Esophagus muscularis mucosa (tissue), 4 donors: Measurements from ENCODE around the gene ASAP2. TPM values are rescaled to one million over a fixed set of nuclear protein-coding genes. Genes with fewer than 3 reads are reported as not detected.

ENCODE experiments used
- DNase-seq: peaks from one replicate; pipeline ENCODE4 v3.0.0-alpha.2; 2017; ENCODE audit errors: extremely low spot score
- H3K27ac ChIP-seq, 4 donors: fragments of 200-600 bp; sonication (generic); replicated peaks in 1 of 4; 1 replicate in 3 of 4; 2 replicates in 1 of 4; pipeline ENCODE4 v1.5.1; 2016 to 2019; ENCODE audit warnings: mild to moderate bottlenecking in 1 of 4
- H3K27me3 ChIP-seq, 4 donors: fragments of 200-600 bp; sonication (generic); one replicate each; pipeline versions ENCODE4 v1.5.1 to v1.6.0; 2016 to 2019
- H3K36me3 ChIP-seq, 4 donors: fragments of 200-600 bp; sonication (generic); one replicate each; pipeline ENCODE4 v1.5.1; 2016 to 2019
- H3K4me1 ChIP-seq, 4 donors: fragments of 200-600 bp; sonication (generic); one replicate each; pipeline ENCODE4 v1.5.1; 2016 to 2019
- H3K4me3 ChIP-seq, 4 donors: fragments of 200-600 bp; sonication (generic); 1 replicate in 2 of 4; 2 replicates in 2 of 4; pipeline ENCODE4 v1.5.1; 2016 to 2019; ENCODE audit warnings: mild to moderate bottlenecking in 4 of 4, moderate library complexity in 1 of 4
- H3K9me3 ChIP-seq, 4 donors: fragments of 200-600 bp; sonication (generic); 1 replicate in 3 of 4; 2 replicates in 1 of 4; pipeline ENCODE4 v1.5.1; 2016 to 2019
- CTCF ChIP-seq, 3 experiments: fragments of 200-600 bp in 2 of 3; fragments of 450-650 bp in 1 of 3; sonication (generic) in 2 of 3; IDR thresholded peaks; one replicate each; pipeline ENCODE4 v1.5.1; 2017 to 2019; ENCODE audit warnings: antibody characterized with exemption in 3 of 3, mild to moderate bottlenecking in 2 of 3, moderate library complexity in 1 of 3
- EP300 ChIP-seq: sonication (generic); formaldehyde crosslinking; IDR thresholded peaks from one replicate; pipeline ENCODE4 v1.6.1; 2017; ENCODE audit warnings: antibody characterized with exemption
- POLR2A ChIP-seq: fragments of 450-650 bp; IDR thresholded peaks from one replicate; pipeline ENCODE4 v1.6.1; 2017; ENCODE audit warnings: antibody characterized with exemption, moderate library complexity, mild to moderate bottlenecking, low read depth
- POLR2AphosphoS5 ChIP-seq, 2 donors: sonication (generic); formaldehyde crosslinking; IDR thresholded peaks; one replicate each; pipeline ENCODE4 v1.6.1; 2017; ENCODE audit warnings: antibody characterized with exemption in 2 of 2
- WGBS: methylation state at CpG from one replicate; pipeline ENCODE4 v1.1.5; 2018; 5-methylcytosine and 5-hydroxymethylcytosine counted together
- intact Hi-C: fragments of 100-400 bp; cut with DNase I; formaldehyde crosslinking; loops from one replicate; pipeline ENCODE4 v1.15.1; 2023
- total RNA-seq, 4 donors: library from RNA; depleted of rRNA; stranded (reverse); fragments of >200 nt; gene quantifications; one replicate each; pipeline versions ENCODE4 v1.1.0 to v1.2.1, GENCODE V29; 2016

The ASAP2 gene
- total RNA-seq, 4 donors from 2014 or later = 18.7 to 24.0 (median 21.3) TPM

DNA sequence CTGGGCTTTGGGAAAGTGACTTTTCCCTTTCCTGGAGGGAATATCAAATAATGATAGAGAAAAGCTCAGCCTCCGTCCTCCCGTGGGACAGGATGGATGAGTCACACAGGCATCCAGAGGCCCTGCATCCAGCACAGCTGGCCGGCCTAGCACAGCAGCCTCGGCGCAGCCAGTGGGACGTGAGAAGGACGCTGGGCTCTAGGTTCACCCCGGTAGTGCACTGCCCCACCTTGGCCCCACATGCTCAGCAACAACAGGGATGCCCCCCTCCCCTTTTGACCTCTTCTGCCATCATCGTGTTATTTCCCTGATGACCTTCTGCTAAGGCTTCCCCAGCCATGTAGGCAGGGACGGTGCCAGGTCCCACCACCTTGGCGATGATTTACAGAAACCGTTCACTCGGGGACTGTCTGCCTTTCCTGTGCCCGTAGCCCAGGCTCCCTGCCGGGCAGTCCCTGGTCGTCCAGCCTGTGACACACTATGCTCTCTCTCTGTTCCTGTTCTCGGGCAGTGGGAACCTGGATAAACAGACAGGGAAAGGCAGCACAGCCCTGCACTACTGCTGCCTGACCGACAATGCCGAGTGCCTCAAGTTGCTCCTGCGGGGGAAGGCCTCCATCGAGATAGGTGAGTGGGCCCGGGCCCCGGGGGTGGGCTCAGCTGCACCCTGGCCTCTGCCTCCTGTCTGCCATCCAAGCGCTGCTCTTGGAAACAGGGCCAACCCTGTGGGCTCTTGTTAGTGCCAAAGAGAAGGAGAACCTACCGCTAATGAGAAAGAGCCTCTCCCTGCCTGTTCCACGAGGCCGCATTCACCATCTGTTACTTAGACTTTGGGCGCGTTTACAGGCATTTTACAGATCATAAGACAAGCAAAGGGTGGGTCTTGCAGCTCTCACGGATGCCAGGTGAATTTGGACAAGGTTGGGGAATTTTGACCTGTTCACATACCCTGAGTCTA, 172.1 kb downstream of the ASAP2 start:
- Histone ChIP-seq H3K36me3 (peaks cover 10 to 80% (median 53%) of the 10 kb centered on the region in 4 donors), H3K9me3 (no peaks in the 10 kb centered on the region), H3K27ac (peak overlapping the region; percentile 61 to 71 (median 62)), H3K4me1 (peaks cover 6 to 45% (median 19%) of the 10 kb centered on the region in 4 donors), H3K27me3 (no peaks in the 10 kb centered on the region), H3K4me3 (no peak overlapping the region)
- intact Hi-C loops = no loop called here
- TF ChIP-seq POLR2AphosphoS5 (IDR thresholded peaks at IDR 0.05) (peak; percentile 13 to 19), POLR2A (no peak)
- 74% methylated on average over 29 of the region's 30 CpGs for WGBS
- no peak for DNase-seq

DNA sequence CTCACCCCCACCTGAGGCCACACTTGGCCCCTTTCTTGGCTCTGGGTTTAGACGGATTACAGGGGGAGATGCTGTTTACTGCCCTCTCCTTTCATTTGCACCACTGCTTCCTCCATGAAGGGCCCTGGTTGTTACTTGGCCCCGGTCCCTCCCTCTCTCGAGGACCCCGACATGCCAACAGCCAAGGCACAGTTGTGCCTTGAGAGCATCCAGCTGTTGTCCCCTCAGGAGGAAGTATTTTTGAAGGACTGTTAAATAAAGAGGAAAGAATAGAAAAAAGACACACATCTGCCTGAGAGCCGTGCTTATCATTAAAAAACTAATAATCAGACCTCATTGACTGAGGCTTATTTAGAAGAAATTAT, 172.8 kb downstream of the ASAP2 start:
- 78% methylated on average over 5 of the region's 5 CpGs for WGBS
- H3K27ac ChIP-seq = peak overlapping the region; percentile 61 to 71 (median 62)
- no peak for TF ChIP-seq POLR2AphosphoS5 (IDR thresholded peaks at IDR 0.05)
- TF ChIP-seq EP300 = no peak
- TF ChIP-seq POLR2A = no peak
- TF ChIP-seq CTCF (IDR thresholded peaks at IDR 0.05) = no peak
- peaks cover 10 to 80% (median 52%) of the 10 kb centered on the region in 4 donors for H3K36me3 ChIP-seq
- peaks cover 6 to 45% (median 19%) of the 10 kb centered on the region in 4 donors for H3K4me1 ChIP-seq
- H3K9me3 ChIP-seq = no peaks in the 10 kb centered on the region
- H3K4me3 ChIP-seq = no peak overlapping the region
- H3K27me3 ChIP-seq = no peaks in the 10 kb centered on the region
- intact Hi-C loops = no loop called here
- DNase-seq = no peak

DNA sequence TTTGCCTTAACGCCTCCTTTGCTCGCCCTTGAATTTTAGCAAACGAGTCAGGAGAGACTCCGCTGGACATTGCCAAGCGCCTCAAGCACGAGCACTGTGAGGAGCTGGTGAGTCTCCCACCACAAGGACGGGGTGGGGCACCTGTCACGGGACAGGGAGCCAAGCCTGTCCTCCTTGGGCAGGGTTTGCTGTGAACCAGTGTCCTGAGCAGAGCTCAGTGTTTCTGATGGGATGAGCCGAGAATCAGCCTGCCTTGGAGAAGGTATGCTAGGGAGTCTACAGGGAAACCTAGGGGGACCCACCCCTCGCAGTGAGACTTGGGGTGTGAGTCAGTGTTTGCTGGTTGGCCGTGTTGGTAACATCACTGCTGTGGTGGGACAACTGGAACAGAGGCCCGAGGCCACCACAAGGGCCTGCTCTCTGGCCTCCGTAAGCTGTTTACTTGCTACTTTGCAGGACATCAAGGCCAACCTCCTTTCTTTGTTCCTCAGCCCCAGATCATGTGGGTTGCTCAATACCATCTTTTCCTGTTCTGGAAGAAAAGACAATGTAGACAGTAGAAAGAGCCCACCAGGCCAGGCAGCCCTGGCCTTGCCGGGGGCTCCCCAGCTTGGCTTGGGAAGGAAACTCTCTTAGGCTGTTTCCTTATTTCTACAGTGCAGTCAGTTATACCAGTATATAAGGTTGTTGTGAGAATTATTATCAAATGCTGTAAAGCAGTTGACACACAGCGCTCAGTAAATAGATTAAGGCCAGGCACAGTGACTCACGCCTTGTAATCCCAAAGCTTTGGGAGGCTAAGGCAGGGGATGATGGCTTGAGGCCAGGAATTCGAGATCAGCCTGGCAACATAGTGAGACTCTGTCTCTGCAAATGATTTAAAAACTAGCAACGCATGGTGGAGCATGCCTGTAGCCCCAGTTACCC, 174.4 kb downstream of the ASAP2 start:
- 85% methylated on average over 16 of the region's 18 CpGs for WGBS
- peaks cover 6 to 45% (median 21%) of the 10 kb centered on the region in 4 donors for H3K4me1 ChIP-seq
- H3K9me3 ChIP-seq = no peaks in the 10 kb centered on the region
- no peak overlapping the region for H3K4me3 ChIP-seq
- TF ChIP-seq CTCF (IDR thresholded peaks at IDR 0.05) (no peak), POLR2A (no peak), POLR2AphosphoS5 (IDR thresholded peaks at IDR 0.05) (no peak), EP300 (no peak)
- no peaks in the 10 kb centered on the region for H3K27me3 ChIP-seq
- DNase-seq = no peak
- H3K36me3 ChIP-seq = peaks cover 15 to 78% (median 52%) of the 10 kb centered on the region in 4 donors
- peak overlapping the region; percentile 43 to 71 (median 62) for H3K27ac ChIP-seq
- intact Hi-C loops = no loop called here

- Histone ChIP-seq H3K4me3 (no peak overlapping the region), H3K27ac (no peak overlapping the region), H3K9me3 (no peaks in the 10 kb centered on the region), H3K36me3 (peaks cover 15 to 72% (median 51%) of the 10 kb centered on the region in 4 donors), H3K4me1 (peaks cover 11 to 44% (median 25%) of the 10 kb centered on the region in 4 donors), H3K27me3 (no peaks in the 10 kb centered on the region)
- intact Hi-C loops = no loop called here
- no peak for DNase-seq
- WGBS = 95% methylated on average over 6 of the region's 6 CpGs
- no peak for TF ChIP-seq EP300
- no peak for TF ChIP-seq POLR2A
- no peak for TF ChIP-seq POLR2AphosphoS5 (IDR thresholded peaks at IDR 0.05)
- no peak for TF ChIP-seq CTCF (IDR thresholded peaks at IDR 0.05)
Measured at GRCh38 chr2:9382604-9383235, 176.1 kb downstream of the ASAP2 start.
